ENCODE results near the gene KPNB1.

Gene KPNB1

DNA sequence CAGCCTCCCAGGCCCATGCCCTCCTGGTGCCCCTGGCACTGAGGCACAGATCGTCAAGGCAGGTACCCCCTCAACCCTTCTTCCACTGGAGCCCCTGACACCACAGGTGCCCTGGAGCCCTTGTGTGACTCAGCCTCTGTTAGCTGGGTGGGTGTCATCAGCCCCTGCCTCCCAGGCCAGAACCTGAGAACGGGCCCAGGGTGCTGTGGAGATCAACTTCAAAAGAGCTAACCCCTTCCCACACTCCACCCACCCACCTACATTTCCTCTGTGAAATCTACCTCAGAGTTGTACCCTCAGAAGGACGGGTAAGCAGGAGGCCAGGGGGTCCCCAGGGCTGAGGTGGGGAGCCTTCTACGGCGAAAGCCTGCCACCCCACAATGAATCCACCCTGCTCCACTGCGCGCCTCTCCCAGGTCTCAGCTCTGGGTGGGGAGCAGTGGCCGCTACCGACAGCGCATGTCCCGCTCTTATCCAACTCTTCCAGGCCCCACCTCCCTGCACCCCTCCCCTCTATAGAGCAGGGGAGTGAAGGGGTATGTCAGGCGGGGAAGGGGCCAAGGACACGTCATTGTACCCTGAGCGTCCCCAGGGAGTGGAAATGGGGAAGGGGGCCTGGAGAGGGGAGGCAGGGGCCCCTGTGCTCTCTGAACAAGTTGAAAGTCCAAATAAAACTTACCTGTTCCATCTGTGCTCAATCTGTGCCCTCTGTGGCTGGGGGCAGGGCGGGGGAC lies 61.8 kb downstream of the KPNB1 start:
- no peak for DNase-seq (ENCODE audit: low spot score)

DNA sequence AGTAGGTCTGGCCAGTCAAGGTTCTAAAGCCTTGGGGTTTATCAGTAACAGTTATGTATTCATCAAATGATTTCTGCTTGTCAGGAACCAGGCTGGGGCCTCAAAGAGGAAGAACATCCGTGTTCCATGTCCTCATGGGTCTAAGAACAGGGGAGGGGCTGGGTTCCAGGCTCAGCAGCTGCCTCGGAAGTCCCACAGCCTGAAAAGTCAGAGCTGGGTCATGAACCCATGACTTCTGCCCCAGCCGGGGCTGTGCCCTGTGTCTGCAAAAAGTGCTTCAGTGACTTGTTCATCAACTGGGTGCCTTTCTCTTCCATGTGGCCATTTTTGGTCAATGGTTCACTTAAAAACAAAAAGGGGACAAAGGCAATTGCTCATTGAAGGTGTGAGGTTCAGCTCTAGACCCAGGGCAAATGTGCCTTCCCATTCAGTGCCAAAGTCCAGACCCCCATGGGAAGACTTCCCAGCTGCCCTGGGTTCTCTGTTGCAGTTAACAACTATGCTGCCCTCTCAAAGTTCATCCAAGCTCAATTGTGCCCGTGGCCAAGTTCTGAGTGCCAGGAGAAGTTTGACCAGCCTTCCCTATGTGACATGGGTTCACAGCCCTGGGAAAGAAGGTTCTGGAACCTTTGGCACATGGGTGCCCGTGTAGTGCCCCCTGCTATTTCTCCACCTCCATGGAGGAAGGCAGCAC lies 62.8 kb downstream of the KPNB1 start:
- DNase-seq (ENCODE audit: low spot score), result no peak

- DNase-seq (ENCODE audit: low spot score), result peak; percentile 52
Observed at GRCh38 chr17:47713980-47714700, 64.4 kb downstream of the KPNB1 start.

DNA sequence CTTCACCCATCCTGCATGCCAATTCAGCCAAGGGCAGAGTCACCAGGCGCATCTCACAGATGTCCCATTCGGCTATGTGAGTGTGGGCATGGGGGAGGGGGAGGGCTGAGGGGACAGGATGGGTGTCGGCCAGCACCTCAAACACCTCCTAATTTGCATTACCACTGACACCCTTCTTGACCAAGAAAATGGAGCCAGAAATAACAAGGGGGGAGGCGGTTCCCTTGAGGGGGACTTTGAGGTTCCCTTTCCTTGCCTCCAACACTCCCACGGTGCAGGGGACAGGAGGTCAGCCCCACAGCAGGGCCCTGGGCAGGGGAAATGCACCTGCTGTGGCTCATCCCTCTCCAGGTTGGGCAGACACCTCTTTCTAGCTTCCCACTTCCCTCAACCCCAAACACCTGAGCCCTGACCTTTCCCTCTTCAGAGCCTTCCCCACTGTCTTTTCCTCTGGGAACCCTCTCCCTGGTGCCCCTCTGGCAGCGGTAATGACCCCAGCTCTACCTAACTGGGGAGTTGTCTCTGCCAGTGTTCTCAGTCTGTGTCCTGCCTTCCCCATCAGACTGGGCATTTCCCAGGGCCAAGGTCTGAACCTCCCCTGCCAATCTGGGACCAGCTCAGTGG lies 65.2 kb downstream of the KPNB1 start:
- DNase-seq (ENCODE audit: low spot score), result no peak

- no peak for DNase-seq (ENCODE audit: low spot score)
Observed at GRCh38 chr17:47715669-47716325, 66.1 kb downstream of the KPNB1 start.

DNA sequence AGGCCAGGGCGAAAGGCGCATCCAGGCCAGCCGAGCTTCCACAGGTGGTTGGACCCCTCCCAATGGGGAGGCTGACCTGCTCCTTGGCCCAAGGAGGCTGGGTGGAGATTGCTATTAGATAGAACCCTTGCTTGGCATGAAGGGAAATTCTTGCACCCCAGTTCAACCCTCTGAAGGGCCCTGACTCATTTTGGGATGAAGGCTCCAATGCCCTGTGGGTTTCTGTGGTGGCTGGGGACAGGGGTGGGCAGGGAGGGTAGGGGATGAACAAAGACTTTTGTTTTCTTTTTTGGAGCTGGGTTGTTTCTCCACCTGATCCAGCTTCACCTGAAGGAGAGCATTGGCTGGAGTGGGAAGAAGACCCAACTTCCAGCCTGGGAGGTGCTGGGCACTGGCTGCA lies 66.7 kb downstream of the KPNB1 start:
- DNase-seq (ENCODE audit: low spot score), result no peak

DNA sequence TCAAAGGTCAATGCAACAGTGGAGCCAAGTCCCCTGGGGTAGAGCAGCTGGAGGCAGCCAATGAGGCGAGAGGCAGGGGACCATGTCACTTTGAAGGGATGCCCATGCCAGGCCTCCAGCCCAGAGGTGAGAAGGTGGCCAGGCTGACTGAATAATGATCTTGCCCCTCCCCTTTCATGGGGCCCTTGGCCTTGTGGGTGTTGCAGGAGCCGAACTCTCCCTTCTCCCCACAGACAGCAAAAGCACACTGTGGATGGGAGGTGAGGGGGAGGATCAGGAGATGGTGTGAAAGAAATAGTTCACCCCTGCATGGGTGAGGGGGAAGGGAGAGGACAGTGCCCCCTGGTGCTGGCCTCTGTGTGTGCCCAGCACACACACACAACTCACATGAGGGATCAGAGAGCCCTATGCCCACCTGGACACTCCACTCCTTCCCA lies 67.6 kb downstream of the KPNB1 start:
- DNase-seq (ENCODE audit: low spot score), result no peak

DNA sequence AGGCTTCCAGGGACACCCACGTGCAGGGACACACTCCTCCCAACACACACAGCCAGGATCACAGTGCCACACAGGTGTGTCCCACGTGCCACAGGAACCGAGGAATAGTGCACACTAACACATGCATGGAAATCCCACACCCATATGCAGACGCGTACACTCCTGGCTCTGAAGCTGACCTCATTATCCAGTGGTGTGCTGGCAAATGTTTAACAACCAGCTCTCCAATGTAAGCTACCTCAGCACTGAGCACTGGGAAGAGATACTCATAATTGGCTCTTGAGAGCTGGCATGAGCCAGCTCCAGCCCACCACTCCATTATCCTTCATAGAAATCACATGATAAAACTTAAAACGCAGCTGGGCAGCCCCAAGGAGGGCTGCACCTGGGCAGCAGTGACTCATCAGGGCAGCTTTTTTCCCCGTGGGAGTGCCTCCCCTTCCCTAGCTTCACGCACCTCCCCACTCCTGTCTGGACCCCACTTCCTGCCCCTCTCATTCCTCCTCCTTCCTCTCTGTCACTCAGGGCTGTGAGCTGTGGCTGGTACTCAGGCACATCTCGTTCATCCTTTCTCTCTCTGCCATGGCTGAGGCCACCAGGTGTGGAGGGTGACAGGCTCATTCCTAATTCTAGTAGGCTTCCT lies 68.4 kb downstream of the KPNB1 start:
- no peak for DNase-seq (ENCODE audit: low spot score)

DNA sequence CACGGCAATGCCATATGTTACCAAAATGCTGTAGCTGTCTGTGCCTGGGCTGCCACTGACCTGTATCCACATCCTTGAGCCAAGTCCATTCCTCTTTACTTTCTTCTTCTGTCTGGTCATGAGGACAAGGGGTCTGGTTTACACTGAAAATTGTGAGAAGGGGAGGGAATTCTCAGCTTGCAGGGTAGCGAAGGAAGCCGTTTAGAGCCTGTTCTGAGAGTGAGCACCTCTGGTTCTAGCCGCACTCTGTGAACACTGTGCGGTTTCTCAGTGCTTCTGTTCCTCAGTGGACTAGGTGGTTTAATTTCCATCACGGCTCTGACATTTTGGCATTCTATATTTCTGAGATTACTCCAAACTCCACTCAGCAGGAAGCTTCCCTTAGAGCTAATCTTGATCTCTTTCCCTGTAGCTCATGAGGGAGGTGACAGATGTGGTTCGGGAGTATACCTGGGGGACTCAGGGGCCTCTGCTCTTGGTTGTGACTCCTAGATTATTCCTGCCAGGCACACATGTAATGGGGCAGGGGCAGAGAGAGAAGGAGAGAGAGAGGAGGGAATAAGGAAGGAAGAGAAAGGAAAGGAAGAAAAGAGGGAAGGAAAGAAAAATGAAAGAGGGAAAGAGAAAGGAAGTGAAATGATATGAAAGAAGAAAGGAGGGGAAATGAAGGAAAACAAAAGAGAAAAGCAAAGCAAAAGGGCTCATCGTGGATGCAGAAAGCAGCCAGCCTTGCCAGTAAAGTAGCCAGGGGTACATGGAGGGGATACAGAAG lies 69.1 kb downstream of the KPNB1 start:
- no peak for DNase-seq (ENCODE audit: low spot score)

DNA sequence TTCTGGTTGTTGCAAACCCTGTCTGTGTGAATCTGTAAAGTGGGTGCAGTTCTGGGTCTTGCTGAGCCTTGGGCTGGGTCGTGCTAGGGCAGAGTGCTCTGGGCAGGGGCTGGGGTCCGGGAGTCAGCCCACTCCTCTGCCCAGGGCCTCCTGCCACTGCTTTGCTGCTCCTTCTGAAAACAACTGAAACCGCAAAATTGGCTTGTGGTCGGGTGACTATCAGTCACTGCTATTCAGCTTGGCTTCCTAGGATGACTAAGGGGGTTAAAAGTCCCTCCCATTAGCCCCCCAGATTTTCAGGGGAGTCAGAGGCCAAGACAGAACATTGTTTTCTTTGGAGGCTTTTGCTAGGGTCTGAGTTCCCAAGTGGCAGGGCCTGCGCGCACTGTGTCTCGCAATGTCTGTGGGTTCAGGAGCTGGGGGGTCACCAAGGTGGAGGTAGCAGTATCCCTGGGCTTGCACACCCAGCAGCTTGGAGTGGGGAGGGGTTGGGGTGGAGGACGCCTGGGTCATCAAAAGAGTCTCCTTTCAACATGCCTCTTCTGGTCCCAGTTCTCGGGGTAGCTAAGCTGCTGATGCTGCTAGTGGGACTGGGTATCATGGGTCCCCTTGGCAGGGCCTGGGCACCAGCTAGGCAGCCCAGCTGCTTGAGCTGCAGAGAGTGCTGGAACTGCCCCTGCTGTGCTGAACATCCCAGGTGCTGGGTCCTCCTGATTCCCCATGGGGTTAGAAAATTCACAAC lies 69.9 kb downstream of the KPNB1 start:
- DNase-seq (ENCODE audit: low spot score), result no peak

DNA sequence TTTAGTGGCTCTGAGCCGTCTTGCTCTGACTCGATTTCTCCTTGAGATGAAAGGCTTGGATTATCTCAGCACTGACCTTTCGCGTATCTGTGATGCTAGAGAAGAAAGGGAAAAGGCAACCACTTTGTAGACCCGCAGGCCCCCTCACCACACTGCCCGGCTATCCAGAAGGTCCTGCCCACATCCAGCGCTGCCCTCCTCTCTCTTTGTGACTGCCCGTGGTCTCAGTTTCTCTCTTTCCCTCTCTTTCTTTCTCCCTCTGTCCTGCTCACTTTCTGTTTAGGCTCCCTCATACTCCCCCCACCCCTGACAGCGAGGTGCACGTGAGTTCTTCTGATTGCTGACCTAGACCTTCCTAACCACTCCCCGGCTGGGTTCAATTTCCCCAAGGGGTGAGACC lies 70.5 kb downstream of the KPNB1 start:
- no peak for DNase-seq (ENCODE audit: low spot score)

- DNase-seq (ENCODE audit: low spot score), result no peak
Observed at GRCh38 chr17:47720754-47721533, 71.2 kb downstream of the KPNB1 start.

DNA sequence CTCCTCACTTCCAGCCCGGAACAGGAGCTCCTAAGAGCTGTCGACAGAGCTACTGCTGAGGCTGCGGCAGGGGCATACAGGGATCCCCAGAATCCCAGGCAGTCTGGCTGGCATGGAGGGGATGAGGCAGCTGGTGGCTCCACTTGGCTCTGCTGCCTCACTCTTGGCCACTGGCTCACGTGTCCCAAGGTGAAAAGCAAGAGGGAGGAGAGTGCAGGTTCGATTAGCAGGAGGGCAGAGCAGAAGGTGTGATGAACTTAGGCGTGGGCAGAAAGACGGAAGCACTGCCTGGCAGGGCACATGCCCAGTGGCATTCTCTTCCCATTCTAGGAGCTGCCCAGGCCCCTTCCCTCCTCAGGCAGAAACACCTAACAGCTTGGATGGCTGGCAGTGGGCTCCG lies 72.0 kb downstream of the KPNB1 start:
- DNase-seq (ENCODE audit: low spot score), result no peak

- no peak for DNase-seq (ENCODE audit: low spot score)
Observed at GRCh38 chr17:47724705-47725104, 75.0 kb downstream of the KPNB1 start.

DNA sequence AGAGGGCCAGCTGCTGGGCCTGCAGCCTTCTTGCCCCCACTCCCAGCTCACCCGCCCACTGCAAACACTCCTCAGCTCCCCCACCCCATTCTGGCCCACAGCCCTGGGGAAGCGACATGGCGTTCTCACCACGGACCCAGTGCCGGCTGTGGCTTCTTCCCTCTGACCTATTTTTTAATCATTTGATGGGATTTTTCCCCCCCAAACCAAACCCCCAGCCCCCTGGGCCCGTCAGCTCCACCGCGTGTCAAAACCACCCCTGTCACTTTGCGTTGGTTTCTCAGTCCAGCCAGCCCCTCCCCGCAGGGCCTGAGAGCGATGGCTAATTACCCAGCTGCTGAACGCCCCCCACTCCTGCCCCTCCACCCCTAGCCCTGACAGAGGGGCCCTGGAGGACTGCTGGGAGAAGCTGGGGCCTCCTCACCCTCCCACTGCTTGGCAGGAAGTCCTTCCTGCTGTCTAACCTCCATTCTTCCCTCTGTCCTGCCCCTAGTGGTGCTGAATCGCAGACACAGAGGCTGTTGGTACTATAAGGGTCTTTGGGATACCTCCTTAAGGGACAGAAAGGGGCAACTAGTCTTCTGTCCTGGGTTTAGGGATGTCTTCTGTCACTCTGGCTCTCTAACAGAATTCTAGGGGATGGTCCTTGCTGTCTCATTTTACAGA lies 75.9 kb downstream of the KPNB1 start:
- no peak for DNase-seq (ENCODE audit: low spot score)

DNA sequence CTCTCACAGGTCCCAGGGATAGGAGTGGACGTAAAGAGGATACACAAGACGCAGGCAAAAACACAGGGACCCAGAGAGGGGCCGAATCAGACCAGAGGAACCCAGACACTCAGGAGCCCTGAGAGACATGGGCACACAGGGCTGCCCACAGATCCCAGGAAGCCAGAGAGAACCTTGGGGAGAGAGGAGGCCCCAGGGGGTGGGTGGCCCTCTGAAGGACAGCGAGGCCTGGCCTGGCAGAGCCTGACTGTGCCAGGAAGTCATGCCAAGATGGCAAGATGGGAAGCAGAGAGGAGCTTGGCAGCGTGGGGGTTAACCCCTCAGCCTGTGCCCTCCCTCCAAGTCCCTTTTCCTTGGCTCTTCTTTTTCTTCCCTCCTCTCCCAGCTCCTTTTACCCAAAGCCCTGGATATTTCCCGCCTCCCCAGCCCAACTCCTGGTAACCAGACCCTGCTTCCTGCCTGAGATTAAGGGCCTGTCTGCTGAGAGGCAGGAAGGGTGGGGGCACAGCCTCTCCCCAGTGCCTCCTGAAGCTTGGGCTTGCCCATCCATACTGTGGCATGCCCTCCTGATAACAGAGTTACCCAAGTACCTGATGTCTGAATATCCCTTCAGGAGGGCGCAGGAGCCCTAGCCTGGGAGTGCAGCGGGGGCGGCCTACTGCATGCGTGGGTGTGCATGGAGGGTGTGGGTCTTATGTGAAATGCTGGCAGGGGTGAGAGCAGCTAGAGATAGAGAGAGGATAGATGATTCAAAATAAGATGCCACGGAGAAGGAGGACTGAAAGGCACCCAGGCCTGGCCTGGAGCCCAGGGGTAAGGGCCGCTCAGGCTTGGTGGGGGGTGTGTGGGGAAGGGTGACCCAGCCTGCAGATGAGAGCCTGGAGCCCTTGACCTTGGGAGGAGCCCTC lies 77.3 kb downstream of the KPNB1 start:
- no peak for DNase-seq (ENCODE audit: low spot score)

GRCh38 chr17:47727704-47728036 lies 78.0 kb downstream of the KPNB1 start:
- DNase-seq (ENCODE audit: low spot score), result no peak

Measured in germinal center (tissue), 1 donor.